Fibroblast of lung (primary cell): ENCODE measurements around the gene SYNDIG1L. TPM values are rescaled to one million over a fixed set of nuclear protein-coding genes. Genes with fewer than 3 reads are reported as not detected.

Source experiments
- DNase-seq, 2 donors: peaks; one replicate each; pipeline versions ENCODE4 v3.0.0 to v3.0.0-alpha.2; 2010; ENCODE audit warnings: low read depth in 2 of 2
- H2AFZ ChIP-seq: 2 replicates; pipeline ENCODE4 v1.5.1; 2012; ENCODE audit warnings: low read length, control low read depth, inconsistent platforms
- H3K27ac ChIP-seq: 2 replicates; pipeline ENCODE4 v1.5.1; 2011; ENCODE audit warnings: low read length, control low read depth; ENCODE audit not compliant: insufficient read depth
- H3K27me3 ChIP-seq: 2 replicates; pipeline ENCODE4 v1.5.1; 2011; ENCODE audit warnings: mild to moderate bottlenecking, low read length; ENCODE audit not compliant: control insufficient read depth, insufficient read depth
- H3K36me3 ChIP-seq: 2 replicates; pipeline ENCODE4 v1.5.1; 2011; ENCODE audit warnings: low read length; ENCODE audit not compliant: control insufficient read depth, insufficient read depth
- H3K4me1 ChIP-seq: 2 replicates; pipeline ENCODE4 v1.5.1; 2011; ENCODE audit warnings: low read length; ENCODE audit not compliant: control insufficient read depth, insufficient read depth; ENCODE audit errors: extremely low read depth
- H3K4me2 ChIP-seq: 2 replicates; pipeline ENCODE4 v1.5.1; 2011; ENCODE audit warnings: low read length, control low read depth; ENCODE audit not compliant: insufficient read depth; ENCODE audit errors: extremely low read depth
- H3K4me3 ChIP-seq, 4 experiments: fragments of 200-600 bp in 1 of 4; sonication (generic) in 1 of 4; replicated peaks in 1 of 4; 2 replicates each; pipeline ENCODE4 v1.5.1; 2011 to 2016; ENCODE audit warnings: low read length in 4 of 4, low read depth in 3 of 4, mild to moderate bottlenecking in 3 of 4, control low read depth in 2 of 4, inconsistent platforms in 1 of 4, mixed read lengths in 1 of 4; ENCODE audit not compliant: insufficient read depth in 1 of 4; ENCODE audit errors: control extremely low read depth in 1 of 4
- H3K79me2 ChIP-seq: 2 replicates; pipeline ENCODE4 v1.5.1; 2012; ENCODE audit warnings: mild to moderate bottlenecking, low read length, inconsistent platforms; ENCODE audit not compliant: control insufficient read depth, insufficient read depth
- H3K9ac ChIP-seq: 2 replicates; pipeline ENCODE4 v1.5.1; 2011; ENCODE audit warnings: mild to moderate bottlenecking, low read length, control low read depth; ENCODE audit not compliant: insufficient read depth
- H3K9me3 ChIP-seq: 2 replicates; pipeline ENCODE4 v1.5.1; 2012; ENCODE audit warnings: low read depth, low read length; ENCODE audit not compliant: control insufficient read depth, insufficient read depth
- H4K20me1 ChIP-seq: 2 replicates; pipeline ENCODE4 v1.5.1; 2011; ENCODE audit warnings: low read length; ENCODE audit not compliant: control insufficient read depth, insufficient read depth; ENCODE audit errors: extremely low read depth
- EZH2 ChIP-seq: IDR thresholded peaks from 2 replicates; pipeline ENCODE4 v1.5.1; 2012; ENCODE audit warnings: low read length, control low read depth, mild to moderate bottlenecking; ENCODE audit errors: missing control alignments
- polyA plus RNA-seq, 2 donors: library from polyadenylated mRNA; depleted of rRNA in 1 of 2; stranded (reverse) in 1 of 2; unstranded in 1 of 2; fragments of >200 nt; gene quantifications; 2 replicates each; pipeline ENCODE4 v1.2.1, GENCODE V29; 2011 to 2012; ENCODE audit warnings: missing spikeins in 1 of 2
- total RNA-seq: library from RNA; depleted of rRNA; stranded (reverse); fragments of >200 nt; gene quantifications from 2 replicates; pipeline ENCODE4 v1.2.1, GENCODE V29; 2014
- TF ChIP-seq, protein P1 (sequence below), 2 donors: IDR thresholded peaks in 1 of 2; conservative IDR thresholded peaks in 1 of 2; 1 replicate in 1 of 2; 2 replicates in 1 of 2; pipeline ENCODE4 v1.5.1; 2011 to 2012; ENCODE audit warnings: low read length in 2 of 2, control low read depth in 1 of 2, inconsistent platforms in 1 of 2, low read depth in 1 of 2, mild to moderate bottlenecking in 1 of 2

SYNDIG1L gene
- total and polyA plus RNA-seq, 2 donors (not counting 1 experiment from before 2014, with no cell fraction given) = not detected

DNA sequence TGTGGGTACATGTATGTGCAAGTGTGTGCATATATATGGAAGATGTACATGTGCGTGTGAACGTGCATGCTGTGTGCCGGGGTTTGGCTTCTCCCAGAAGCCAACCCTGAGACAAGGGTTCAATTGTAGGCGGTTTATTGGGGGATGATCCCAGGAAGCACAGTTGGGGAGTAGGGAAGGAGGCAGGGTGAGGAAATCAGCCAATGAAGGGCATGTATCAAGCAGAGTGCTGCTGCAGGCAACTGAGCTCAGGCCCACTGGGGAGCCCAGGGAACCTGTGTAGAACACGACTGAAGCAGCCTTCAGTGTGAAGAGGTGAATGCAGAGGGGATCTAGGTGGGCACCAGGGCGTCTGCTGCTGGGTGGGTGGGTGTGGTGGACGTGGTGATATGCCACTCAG is 21.6 kb downstream of the SYNDIG1L start:
- H3K4me3 ChIP-seq = no peak overlapping the region
- H3K27ac ChIP-seq = no peak overlapping the region
- H2AFZ ChIP-seq = no peak overlapping the region
- H3K79me2 ChIP-seq = no peaks in the 10 kb centered on the region
- no peaks in the 10 kb centered on the region for H3K9me3 ChIP-seq
- H3K4me1 ChIP-seq = peaks cover 2% of the 10 kb centered on the region
- DNase-seq = no peak
- H3K4me2 ChIP-seq = no peak overlapping the region
- no peaks in the 10 kb centered on the region for H3K36me3 ChIP-seq
- H4K20me1 ChIP-seq = no peaks in the 10 kb centered on the region
- TF ChIP-seq, protein P1, sequence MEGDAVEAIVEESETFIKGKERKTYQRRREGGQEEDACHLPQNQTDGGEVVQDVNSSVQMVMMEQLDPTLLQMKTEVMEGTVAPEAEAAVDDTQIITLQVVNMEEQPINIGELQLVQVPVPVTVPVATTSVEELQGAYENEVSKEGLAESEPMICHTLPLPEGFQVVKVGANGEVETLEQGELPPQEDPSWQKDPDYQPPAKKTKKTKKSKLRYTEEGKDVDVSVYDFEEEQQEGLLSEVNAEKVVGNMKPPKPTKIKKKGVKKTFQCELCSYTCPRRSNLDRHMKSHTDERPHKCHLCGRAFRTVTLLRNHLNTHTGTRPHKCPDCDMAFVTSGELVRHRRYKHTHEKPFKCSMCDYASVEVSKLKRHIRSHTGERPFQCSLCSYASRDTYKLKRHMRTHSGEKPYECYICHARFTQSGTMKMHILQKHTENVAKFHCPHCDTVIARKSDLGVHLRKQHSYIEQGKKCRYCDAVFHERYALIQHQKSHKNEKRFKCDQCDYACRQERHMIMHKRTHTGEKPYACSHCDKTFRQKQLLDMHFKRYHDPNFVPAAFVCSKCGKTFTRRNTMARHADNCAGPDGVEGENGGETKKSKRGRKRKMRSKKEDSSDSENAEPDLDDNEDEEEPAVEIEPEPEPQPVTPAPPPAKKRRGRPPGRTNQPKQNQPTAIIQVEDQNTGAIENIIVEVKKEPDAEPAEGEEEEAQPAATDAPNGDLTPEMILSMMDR (conservative IDR thresholded peaks at IDR 0.05 in 1 of 2, IDR thresholded peaks at IDR 0.05 in 1 of 2; ENCODE audit: low read depth in 1 of 2, low read length in 2 of 2) = no peak
- H3K27me3 ChIP-seq = peaks cover 33% of the 10 kb centered on the region
- H3K9ac ChIP-seq = no peak overlapping the region

- H3K9ac ChIP-seq = no peak overlapping the region
- peaks cover 2% of the 10 kb centered on the region for H3K4me1 ChIP-seq
- no peak overlapping the region for H3K27ac ChIP-seq
- no peak for TF ChIP-seq EZH2
- TF ChIP-seq, protein P1 (conservative IDR thresholded peaks at IDR 0.05 in 1 of 2, IDR thresholded peaks at IDR 0.05 in 1 of 2; ENCODE audit: low read depth in 1 of 2, low read length in 2 of 2) = no peak
- H3K4me2 ChIP-seq = no peak overlapping the region
- H3K79me2 ChIP-seq = no peaks in the 10 kb centered on the region
- no peaks in the 10 kb centered on the region for H3K36me3 ChIP-seq
- H4K20me1 ChIP-seq = no peaks in the 10 kb centered on the region
- H3K4me3 ChIP-seq = no peak overlapping the region
- H2AFZ ChIP-seq = no peak overlapping the region
- H3K9me3 ChIP-seq = no peaks in the 10 kb centered on the region
- DNase-seq = no peak
- peaks cover 35% of the 10 kb centered on the region for H3K27me3 ChIP-seq
Observed at GRCh38 chr14:74403619-74404417, 22.2 kb downstream of the SYNDIG1L start.

- Histone ChIP-seq H2AFZ (no peak overlapping the region), H3K4me2 (no peak overlapping the region), H3K36me3 (no peaks in the 10 kb centered on the region), H3K4me1 (peaks cover 2% of the 10 kb centered on the region), H3K4me3 (no peak overlapping the region), H3K9ac (no peak overlapping the region), H3K27ac (no peak overlapping the region), H3K27me3 (peaks cover 35% of the 10 kb centered on the region), H3K9me3 (no peaks in the 10 kb centered on the region), H4K20me1 (no peaks in the 10 kb centered on the region), H3K79me2 (no peaks in the 10 kb centered on the region)
- TF ChIP-seq, protein P1 (conservative IDR thresholded peaks at IDR 0.05 in 1 of 2, IDR thresholded peaks at IDR 0.05 in 1 of 2; ENCODE audit: low read depth in 1 of 2, low read length in 2 of 2) = no peak
- TF ChIP-seq EZH2 = no peak
- no peak for DNase-seq
Observed at GRCh38 chr14:74402401-74403251, 23.4 kb downstream of the SYNDIG1L start.
